Measurements from ENCODE around the gene RGS6.

Gene RGS6

DNA sequence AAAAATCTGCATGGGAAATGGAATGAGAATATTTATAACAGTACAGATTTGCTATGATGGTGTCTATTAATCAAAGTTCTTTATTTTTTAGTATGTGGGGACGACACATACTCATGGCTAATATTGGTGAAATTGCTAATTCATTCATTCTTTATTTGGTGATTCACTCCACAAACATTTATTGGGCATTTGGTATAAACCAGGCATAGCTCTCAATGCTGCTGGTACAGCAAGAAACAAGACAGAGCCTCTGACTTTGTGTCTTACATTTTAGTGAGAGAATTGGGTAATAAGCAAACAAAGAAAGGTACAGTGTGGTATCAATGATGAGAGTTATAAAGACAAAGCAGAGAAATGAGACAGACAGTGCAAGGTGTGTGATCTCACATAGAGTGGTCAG, 129.5 kb downstream of the RGS6 start:
- peaks cover 17% of the 10 kb centered on the region for H3K27me3 Mint-ChIP-seq
- no peaks in the 10 kb centered on the region for H3K36me3 Mint-ChIP-seq
- ATAC-seq, result no peak
- no peaks in the 10 kb centered on the region for H3K4me1 Mint-ChIP-seq
- H3K4me3 Mint-ChIP-seq, result no peak overlapping the region
- no peak overlapping the region for H3K27ac Mint-ChIP-seq
- no peaks in the 10 kb centered on the region for H3K9me3 Mint-ChIP-seq

DNA sequence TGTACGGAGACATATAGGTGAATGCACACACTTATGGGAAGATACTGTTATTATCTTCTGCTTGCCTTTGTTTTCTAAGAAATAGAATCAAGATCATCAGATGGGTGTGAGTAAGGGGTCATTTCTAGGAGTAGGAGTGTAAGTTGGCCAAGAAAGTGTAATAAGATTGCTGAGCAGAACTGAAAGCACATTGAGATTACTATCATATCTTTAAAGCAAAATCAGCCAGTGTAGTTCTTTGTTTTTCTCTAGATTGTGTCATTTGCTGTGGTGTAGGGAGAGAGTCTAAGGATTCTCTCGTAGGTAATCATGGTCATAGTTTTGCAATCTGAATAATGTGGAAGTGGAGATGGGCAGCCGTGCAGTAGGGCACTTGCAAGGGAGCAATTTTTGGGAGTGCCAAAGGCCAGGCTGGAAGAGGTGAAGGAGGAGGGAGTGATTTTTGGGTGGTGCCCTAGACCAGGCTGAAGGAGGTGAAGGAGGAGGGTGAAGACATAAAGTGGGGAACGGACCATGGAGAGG, 131.6 kb downstream of the RGS6 start:
- peaks cover 22% of the 10 kb centered on the region for H3K27me3 Mint-ChIP-seq
- no peak for ATAC-seq
- H3K4me1 Mint-ChIP-seq, result no peaks in the 10 kb centered on the region
- no peaks in the 10 kb centered on the region for H3K36me3 Mint-ChIP-seq
- H3K9me3 Mint-ChIP-seq, result no peaks in the 10 kb centered on the region
- no peak overlapping the region for H3K27ac Mint-ChIP-seq
- H3K4me3 Mint-ChIP-seq, result no peak overlapping the region

DNA sequence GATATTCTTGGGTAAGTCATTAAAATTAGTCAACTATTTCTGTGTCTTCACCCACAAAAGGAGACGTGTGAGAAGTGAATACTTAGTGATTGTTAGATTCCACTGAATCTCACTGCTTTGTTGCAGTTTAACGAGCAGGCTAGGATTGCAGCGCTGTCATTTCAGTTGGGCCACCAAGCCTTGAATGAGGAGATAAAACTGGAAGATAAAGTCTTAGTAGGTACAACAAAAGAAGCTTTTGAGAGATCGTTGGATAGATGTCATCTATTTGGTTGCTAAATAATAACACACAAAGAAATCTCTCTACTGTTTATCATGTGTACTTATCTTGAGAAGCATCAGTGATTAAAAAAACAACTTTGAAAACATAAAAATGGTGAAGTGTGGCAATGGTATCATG, 132.3 kb downstream of the RGS6 start:
- no peak for ATAC-seq
- H3K27me3 Mint-ChIP-seq, result peaks cover 29% of the 10 kb centered on the region
- no peak overlapping the region for H3K27ac Mint-ChIP-seq
- H3K4me3 Mint-ChIP-seq, result no peak overlapping the region
- no peaks in the 10 kb centered on the region for H3K4me1 Mint-ChIP-seq
- H3K36me3 Mint-ChIP-seq, result no peaks in the 10 kb centered on the region
- H3K9me3 Mint-ChIP-seq, result no peaks in the 10 kb centered on the region

DNA sequence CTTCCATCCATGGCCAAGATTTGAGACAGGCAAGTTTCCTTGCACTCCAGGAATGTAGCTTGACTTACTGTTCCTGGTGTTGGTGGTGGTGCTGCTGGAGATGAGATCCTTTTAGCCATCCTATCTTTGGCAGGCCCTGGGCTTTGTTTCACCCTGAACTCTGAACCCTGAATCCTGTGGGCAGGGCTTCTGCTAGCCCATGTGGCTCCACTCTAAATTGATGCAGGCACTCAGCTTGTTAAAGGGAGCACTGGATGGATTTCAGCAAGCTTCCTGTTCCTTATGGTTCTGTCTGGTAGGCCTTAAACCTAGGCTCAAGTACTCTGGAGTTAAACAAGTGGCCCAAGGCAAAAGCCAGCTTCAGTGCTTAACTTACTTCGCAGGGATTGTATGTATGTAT, 138.2 kb downstream of the RGS6 start:
- H3K27me3 Mint-ChIP-seq, result peaks cover 22% of the 10 kb centered on the region
- ATAC-seq, result peak; percentile 12
- no peaks in the 10 kb centered on the region for H3K4me1 Mint-ChIP-seq
- H3K4me3 Mint-ChIP-seq, result no peak overlapping the region
- H3K9me3 Mint-ChIP-seq, result no peaks in the 10 kb centered on the region
- no peak overlapping the region for H3K27ac Mint-ChIP-seq
- no peaks in the 10 kb centered on the region for H3K36me3 Mint-ChIP-seq

DNA sequence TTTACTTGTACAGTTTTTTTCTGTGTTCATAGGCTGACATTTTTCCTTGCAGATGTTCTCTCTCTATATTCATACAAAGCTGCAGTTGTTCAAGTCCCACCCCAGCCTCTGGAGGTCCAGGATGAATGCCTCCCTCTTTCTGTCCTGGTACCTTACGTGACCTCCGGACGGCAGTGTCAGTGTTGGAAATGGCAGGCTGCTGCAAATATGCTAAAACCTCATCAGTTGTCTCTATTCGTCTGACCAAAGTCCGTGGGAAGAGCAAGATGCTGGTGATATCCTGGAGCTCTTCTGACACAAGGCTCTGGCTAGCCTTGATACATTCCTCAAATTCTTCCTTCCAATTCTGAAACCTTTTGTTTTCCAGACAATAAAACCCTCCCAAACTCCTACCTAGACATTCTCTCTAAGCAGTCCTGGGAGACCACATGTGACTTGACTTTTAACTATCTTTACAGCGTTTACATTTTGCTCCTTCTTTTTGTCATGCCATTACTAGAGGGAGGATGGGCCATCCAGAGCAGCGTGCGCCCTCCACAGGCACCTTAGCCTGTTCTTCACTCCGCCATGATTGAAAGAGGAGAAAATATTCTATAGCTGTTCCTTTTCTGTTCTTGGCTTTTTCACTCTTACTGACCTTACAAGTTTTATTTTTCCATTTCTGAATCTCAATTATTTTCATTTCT, 143.6 kb downstream of the RGS6 start:
- no peak overlapping the region for H3K4me3 Mint-ChIP-seq
- no peaks in the 10 kb centered on the region for H3K9me3 Mint-ChIP-seq
- peaks cover 30% of the 10 kb centered on the region for H3K27me3 Mint-ChIP-seq
- no peak overlapping the region for H3K27ac Mint-ChIP-seq
- H3K36me3 Mint-ChIP-seq, result no peaks in the 10 kb centered on the region
- no peaks in the 10 kb centered on the region for H3K4me1 Mint-ChIP-seq
- no peak for ATAC-seq

DNA sequence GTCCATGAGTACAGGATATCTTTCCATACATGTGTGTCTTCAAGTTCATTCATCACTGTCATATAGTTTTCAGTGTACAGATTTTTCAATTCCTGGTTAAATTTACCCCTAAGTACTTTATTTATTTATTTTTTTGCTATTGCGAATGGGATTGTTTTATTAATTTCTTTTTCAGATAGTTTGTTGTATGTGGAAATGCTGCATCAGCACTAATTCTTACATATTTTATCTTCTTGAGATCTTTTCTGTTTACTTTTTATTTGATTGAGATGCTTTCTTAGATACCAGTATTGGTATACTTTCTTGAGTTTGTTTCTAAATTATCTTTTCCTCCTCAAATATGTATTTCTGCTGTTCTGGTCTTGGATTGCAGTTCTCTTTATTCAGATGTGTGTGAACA, 148.9 kb downstream of the RGS6 start:
- Mint-ChIP-seq H3K9me3 (no peaks in the 10 kb centered on the region), H3K4me1 (no peaks in the 10 kb centered on the region), H3K27ac (no peak overlapping the region), H3K27me3 (peaks cover 58% of the 10 kb centered on the region), H3K4me3 (no peak overlapping the region), H3K36me3 (no peaks in the 10 kb centered on the region)
- no peak for ATAC-seq

DNA sequence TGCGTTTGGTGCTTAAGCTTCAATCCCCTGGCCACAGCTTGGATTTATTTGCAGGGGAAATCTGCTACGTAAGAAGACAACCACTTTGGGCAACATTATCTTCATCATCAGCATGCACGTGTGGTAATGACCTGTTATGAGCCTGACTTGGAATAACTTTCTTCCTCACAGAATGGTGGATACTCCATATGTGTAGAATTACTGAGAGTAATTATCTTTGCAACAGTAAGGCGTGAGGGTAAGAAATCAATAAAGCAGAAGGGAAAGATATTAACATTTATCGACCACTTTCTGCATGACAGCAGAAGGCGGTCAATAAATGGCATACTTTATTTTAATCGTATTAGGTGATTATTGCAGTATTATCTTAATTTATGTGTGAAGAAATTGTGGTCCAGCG, 152.7 kb downstream of the RGS6 start:
- no peak overlapping the region for H3K4me3 Mint-ChIP-seq
- H3K36me3 Mint-ChIP-seq, result no peaks in the 10 kb centered on the region
- H3K27ac Mint-ChIP-seq, result no peak overlapping the region
- H3K9me3 Mint-ChIP-seq, result no peaks in the 10 kb centered on the region
- H3K4me1 Mint-ChIP-seq, result no peaks in the 10 kb centered on the region
- H3K27me3 Mint-ChIP-seq, result peaks cover 47% of the 10 kb centered on the region
- no peak for ATAC-seq

DNA sequence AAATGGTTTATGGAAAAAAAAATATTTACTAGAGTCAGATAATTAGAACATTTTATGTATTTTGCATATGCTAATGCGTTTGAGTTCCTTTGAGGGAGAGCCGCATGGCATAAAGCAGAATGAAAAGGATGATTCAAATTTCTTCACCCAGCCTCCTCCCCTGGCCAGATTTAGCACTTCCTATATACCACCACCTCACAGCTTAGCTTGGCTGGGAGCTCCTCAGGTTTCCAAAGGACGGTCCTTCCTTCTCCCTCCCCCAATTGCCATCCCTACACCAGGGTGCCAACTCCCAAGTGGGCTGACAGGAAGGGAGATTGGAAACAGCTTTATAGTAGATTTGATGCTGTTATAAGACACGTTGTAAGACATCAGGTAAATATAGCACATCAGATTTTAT, 157.4 kb downstream of the RGS6 start:
- H3K4me3 Mint-ChIP-seq, result no peak overlapping the region
- no peaks in the 10 kb centered on the region for H3K36me3 Mint-ChIP-seq
- no peaks in the 10 kb centered on the region for H3K9me3 Mint-ChIP-seq
- H3K27me3 Mint-ChIP-seq, result peaks cover 15% of the 10 kb centered on the region
- ATAC-seq, result no peak
- no peaks in the 10 kb centered on the region for H3K4me1 Mint-ChIP-seq
- no peak overlapping the region for H3K27ac Mint-ChIP-seq

DNA sequence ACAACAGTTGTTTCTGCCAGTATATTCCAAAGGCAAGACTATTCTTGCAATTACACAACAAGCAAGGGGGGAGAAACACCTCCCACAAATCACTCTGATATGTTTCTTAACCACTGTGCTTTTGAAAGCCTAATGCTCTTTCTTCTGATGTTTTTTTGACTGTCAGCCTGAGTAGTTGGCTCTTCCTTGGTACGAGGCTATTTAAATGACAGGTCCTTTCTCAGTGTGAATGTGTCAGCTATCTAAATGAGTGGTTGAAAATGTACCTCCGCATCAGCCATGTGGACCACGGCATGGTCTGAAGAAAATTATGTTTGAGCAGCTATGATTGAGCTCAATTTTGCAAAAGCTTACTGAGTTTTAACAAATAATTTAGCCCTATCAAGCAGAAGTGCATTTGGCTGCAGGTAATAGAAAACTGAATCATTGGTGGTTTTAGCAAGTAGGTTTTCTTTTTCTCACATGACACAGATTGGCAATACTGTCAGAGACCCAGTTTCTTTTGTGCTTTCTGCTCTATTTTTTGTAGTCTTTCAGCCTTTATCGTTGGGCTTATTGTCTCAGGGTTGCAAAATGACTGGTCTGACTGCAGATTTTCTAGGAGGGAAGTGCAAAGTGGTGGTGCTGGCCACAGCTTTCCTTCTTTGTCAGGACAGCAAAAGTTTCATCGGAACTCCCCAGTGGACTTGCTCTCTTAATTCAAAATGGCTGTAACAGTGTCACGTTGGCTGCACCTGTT, 162.8 kb downstream of the RGS6 start:
- no peak overlapping the region for H3K27ac Mint-ChIP-seq
- H3K36me3 Mint-ChIP-seq, result no peaks in the 10 kb centered on the region
- no peaks in the 10 kb centered on the region for H3K9me3 Mint-ChIP-seq
- ATAC-seq, result no peak
- H3K4me1 Mint-ChIP-seq, result no peaks in the 10 kb centered on the region
- no peak overlapping the region for H3K4me3 Mint-ChIP-seq
- H3K27me3 Mint-ChIP-seq, result peaks cover 28% of the 10 kb centered on the region

DNA sequence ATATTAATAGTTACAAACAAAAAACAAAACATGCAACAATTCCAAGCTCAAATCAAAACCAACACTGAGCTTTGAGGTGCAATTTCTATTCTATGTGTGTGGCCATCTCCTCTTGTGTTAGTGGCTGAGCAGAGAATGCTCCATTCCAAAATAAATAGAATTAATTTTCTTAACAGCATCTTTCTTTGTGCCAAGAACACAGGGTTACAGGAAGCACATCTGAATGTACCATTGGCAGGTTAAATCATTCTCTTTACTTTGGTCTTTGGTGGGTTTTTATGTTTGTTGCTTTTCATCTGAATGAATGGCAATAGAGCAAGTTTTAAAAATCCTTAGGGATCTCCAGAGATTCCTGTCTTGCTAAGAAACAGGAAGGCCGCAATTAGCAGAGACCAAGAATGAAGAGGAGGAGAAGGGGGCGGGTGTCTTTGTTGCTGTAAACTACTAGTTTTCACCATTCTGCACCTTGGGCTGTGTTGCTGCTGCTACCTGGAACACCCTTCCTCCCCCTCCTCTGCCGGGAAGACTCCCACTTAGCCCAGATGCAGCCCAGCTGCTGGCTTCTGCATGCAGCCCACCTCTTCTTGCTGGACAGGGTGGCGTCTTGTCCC, 165.0 kb downstream of the RGS6 start:
- Mint-ChIP-seq H3K4me3 (no peak overlapping the region), H3K27ac (no peak overlapping the region), H3K36me3 (no peaks in the 10 kb centered on the region), H3K9me3 (no peaks in the 10 kb centered on the region), H3K4me1 (no peaks in the 10 kb centered on the region), H3K27me3 (peaks cover 28% of the 10 kb centered on the region)
- no peak for ATAC-seq

DNA sequence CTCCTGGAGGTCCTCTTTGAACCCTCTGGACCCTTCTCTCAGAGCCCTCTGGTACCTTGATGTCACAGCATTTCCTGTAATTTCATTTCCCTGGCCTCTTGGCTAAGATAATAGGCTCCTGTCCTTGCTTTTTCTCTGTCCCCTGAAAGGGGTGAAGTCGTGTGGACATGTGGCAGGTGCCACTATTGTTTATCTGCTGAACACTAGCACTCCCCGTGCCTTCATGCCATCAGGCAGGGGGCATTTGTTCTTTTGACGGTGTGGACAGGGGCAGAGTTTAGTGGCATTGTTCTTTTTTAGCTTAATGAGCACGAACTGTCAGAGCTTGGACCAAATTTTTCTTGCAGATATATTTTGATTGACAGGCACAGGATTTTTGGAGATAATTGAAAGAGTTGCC, 166.0 kb downstream of the RGS6 start:
- H3K4me3 Mint-ChIP-seq, result no peak overlapping the region

DNA sequence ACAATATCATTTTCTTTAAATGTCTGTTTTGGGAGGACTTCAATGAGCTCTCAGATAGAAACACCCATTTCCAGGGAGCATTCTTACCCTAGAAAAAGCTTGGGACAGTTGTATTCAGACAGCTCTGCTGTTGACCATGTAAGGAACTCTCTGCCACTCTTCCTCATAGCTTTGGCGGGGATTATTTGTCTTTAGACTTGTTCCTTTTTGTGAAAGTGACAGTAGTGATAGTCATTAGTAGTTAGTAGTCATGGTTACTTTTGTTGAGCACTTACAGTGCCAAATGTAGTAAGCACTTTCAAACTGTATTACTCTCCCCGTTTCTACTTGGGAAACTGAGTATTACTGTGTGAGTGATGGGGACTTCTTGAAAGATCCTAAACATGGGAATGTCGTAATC, 167.3 kb downstream of the RGS6 start:
- H3K27ac Mint-ChIP-seq, result no peak overlapping the region
- no peak overlapping the region for H3K4me3 Mint-ChIP-seq
- no peaks in the 10 kb centered on the region for H3K36me3 Mint-ChIP-seq
- H3K9me3 Mint-ChIP-seq, result no peaks in the 10 kb centered on the region
- no peak for ATAC-seq
- peaks cover 6% of the 10 kb centered on the region for H3K4me1 Mint-ChIP-seq
- peaks cover 43% of the 10 kb centered on the region for H3K27me3 Mint-ChIP-seq

More for the DNA sequence above, 166.0 kb downstream of the RGS6 start:
- H3K27me3 Mint-ChIP-seq, result peaks cover 32% of the 10 kb centered on the region
- no peaks in the 10 kb centered on the region for H3K9me3 Mint-ChIP-seq
- no peak overlapping the region for H3K27ac Mint-ChIP-seq
- H3K4me1 Mint-ChIP-seq, result no peaks in the 10 kb centered on the region
- ATAC-seq, result no peak
- no peaks in the 10 kb centered on the region for H3K36me3 Mint-ChIP-seq

DNA sequence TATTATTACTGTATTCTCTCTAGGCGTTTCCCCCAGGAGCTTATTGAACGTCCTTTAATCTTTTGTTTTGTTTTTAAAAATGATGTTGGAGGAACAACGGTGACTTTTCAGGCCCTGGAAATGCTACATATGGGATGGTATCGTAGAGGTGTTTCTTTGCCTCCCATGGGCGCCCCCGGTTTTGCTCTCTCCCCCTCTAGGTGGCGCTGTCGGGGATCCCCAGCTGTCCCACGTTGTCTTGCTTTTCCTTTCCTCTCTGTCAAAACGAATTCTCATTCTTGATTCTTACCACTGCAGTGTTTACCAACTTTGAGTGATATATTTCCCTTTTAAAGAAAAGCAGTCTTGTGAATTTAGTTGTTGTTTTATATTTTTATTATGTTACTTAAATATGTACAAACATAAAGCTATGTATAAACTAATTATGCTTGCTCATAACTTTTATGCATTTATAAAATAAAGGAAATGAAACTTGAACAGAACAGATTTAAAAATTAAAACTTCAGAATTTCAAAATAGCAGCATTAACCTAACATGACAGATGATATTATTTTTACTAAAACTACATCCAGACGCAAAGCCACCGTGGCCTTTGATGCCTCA, 171.9 kb downstream of the RGS6 start:
- peaks cover 28% of the 10 kb centered on the region for H3K27me3 Mint-ChIP-seq
- H3K4me3 Mint-ChIP-seq, result no peak overlapping the region
- H3K9me3 Mint-ChIP-seq, result no peaks in the 10 kb centered on the region
- no peaks in the 10 kb centered on the region for H3K36me3 Mint-ChIP-seq
- no peak overlapping the region for H3K27ac Mint-ChIP-seq
- peaks cover 6% of the 10 kb centered on the region for H3K4me1 Mint-ChIP-seq
- ATAC-seq, result no peak

DNA sequence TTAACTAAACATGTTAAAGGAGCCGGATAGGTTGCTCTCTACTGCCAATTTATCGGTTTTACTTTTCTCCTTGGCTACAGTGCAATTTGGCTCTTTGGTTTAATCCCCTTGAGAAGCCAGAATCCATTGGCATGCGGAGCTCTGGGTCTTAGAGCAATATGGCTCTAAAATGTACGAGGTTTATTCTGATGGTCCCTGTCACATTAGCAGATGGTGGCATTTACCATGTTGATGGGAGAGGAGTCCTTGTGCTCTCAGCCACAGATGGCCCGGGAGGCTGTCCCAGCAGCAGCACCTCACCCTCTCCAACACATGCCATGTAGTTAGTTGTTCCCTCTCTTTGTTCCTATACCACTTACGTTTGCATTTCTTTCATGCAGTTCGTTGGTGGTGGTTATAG, 179.7 kb downstream of the RGS6 start:
- Mint-ChIP-seq H3K27ac (no peak overlapping the region), H3K27me3 (peaks cover 49% of the 10 kb centered on the region), H3K36me3 (no peaks in the 10 kb centered on the region), H3K4me3 (no peak overlapping the region), H3K4me1 (no peaks in the 10 kb centered on the region), H3K9me3 (no peaks in the 10 kb centered on the region)
- no peak for ATAC-seq

DNA sequence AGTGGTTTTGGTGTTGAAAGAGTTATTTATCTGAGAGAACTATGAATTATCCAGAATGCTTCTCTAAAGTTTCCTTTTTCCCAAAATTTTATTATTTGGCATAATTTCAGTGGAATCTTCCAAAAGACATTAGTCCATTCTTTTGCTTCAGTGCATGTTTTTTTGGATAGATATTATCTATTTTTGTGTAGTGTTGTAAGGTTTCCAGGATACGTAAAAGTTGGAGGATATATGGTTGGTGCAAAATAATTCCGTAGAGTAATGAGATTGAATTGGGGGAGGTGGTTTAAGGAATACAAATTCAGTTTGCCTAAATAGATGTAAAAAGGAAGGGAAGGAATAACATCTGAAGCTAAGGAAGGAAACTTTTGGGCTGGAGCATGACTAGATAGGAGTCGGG, 186.6 kb downstream of the RGS6 start:
- Mint-ChIP-seq H3K27ac (no peak overlapping the region), H3K4me3 (no peak overlapping the region), H3K36me3 (no peaks in the 10 kb centered on the region), H3K27me3 (peaks cover 15% of the 10 kb centered on the region), H3K9me3 (no peaks in the 10 kb centered on the region), H3K4me1 (no peaks in the 10 kb centered on the region)
- no peak for ATAC-seq

Measured in stimulated activated memory B cell treated with anti-CD40 and anti-IgM and Interleukin-4, amounts not matched to agents 10 μg/mL and 1 μg/mL and 100 μg/mL, for 72 hours (primary cell).